Measurements from ENCODE around the gene CD53.
"Not testable (repeated sequence)": the region's sequence is repeated elsewhere in the genome, so short reads cannot be mapped to it uniquely, and the experiment has no call there.

The CD53 gene

DNA sequence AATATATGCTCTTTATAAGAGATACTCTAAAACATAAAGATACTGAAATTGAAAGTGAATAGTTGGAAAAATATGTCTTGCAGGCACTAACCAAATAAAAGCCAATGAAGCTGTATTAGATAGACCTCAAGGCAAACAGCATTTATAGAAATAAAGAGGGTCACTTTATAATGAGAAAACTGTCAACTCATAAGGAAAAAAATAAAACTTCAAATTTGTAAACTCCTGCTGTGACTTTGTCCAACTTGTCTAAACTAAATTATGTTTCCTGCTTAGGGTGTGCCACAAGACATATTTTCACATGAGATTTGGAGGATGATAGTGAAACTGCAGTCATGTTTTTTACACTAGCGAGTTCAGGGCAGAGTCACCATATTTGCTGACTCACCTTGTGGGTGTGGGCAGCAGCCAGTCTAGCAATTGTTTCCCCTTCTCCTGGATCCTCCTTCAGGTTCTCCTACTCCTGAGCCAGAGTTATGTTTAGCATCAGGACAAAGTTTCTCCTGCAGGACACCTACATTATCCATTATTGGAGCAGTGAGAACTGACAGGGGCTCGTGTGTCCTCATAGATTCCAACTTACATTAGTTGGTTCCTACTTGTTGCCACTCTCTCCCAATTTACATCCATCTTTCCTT, 43.8 kb downstream of the CD53 start:
- DNase-seq: no peak

- no peak for DNase-seq
Measured at GRCh38 chr1:110918016-110918415, 45.1 kb downstream of the CD53 start.

DNA sequence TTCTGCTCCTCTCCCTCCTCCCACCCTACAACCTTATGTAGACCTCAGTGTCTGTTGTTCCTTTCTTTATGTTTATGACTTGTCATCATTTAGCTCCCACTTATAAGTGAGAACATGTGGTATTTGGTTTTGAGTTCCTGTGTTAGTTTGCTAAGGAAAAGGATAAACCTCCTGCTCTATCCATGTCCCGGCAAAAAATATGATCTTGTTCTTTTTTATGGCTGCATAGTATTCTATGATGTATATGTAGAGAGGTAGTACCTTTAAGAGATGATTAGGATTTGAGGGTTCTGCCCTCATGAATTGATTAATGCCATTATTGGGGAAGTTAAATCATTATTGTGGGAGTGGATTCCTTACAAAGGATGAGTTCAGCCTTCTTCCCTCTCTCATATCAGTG, 49.0 kb downstream of the CD53 start:
- no peak for DNase-seq

DNA sequence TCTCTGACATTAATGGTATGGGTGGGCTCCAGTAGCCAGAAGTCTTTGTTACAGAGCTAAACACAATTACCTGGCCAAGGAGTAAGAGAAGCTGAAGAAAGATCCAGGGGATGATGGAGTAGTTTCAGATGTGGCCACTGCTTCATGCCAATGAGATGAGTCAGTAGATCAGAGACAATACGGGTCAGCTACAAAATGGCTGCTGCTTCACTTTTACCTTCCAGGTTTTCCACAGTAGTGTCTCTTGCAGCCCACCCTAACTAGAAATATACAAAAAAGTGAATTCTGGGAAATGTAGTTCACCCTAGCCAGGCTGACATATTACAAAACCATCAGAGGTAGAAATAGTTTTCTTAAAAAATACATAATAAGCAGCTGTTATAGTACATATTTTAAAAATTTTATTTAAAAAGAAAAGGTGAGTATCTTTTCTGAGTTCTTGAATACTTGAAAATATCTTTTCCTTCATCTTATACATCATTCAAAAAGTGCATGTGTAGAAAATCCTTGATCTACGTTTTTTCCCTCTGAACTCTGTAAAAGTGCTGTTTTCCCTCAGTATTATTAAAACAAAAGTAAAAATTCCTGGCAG, 54.6 kb downstream of the CD53 start:
- DNase-seq: no peak

DNA sequence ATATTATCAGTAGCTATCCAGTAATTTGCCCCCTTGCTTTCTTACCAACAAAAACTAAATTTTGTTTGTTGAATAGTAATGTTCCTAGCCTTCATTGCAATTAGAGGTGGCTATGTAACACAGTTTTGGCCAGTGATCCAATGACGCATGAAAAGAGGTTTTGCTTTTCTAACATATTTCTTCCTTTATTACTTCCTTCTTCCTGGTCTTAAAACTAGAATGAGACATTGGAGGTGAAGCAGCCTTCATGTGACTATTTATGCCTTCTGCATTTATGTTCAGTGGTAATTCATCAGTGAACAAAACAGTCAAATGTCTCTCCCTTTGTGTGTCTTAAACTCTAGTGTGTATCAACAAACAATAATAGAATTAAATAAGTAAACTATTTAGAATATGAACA, 55.2 kb downstream of the CD53 start:
- no peak for DNase-seq

- DNase-seq: no peak
Measured at GRCh38 chr1:110928904-110929303, 56.0 kb downstream of the CD53 start.

GRCh38 chr1:110931097-110931496, 58.1 kb downstream of the CD53 start:
- not testable (repeated sequence) for DNase-seq

GRCh38 chr1:110936567-110936966, 63.6 kb downstream of the CD53 start:
- DNase-seq: no peak

DNA sequence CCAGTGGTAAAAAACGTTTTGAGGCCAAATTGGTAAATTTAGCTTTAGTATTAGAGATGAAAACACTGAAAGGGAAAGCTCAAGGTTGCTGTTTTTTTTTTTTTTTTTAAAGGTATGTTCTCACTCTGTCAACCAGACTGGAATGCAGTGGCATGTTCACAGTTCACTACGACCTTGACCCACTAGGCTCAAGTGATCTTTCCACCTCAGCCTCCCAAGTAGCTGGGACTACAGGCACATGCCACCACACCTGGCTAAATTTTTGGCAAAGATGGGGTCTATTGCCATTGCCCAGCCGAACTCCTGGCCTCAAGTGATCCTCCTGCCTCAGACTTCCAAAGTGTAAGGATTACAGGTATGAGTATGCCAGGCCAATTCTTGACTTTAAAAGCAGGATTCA, 71.9 kb downstream of the CD53 start:
- no peak for DNase-seq

GRCh38 chr1:110945626-110946025, 72.7 kb downstream of the CD53 start:
- DNase-seq: no peak

GRCh38 chr1:110948038-110948810, 75.3 kb downstream of the CD53 start:
- no peak for DNase-seq

Data from NCI-H446 (cell line).